Chondrocyte (in vitro differentiated cells): ENCODE measurements around the gene POLN. TPM values are rescaled to one million over a fixed set of nuclear protein-coding genes. Genes with fewer than 3 reads are reported as not detected.

Experiments used
- DNase-seq: peaks from one replicate; pipeline ENCODE4 v3.0.0; 2021; ENCODE audit warnings: mixed read lengths, low spot score
- H3K27ac Mint-ChIP-seq: one replicate; pipeline ENCODE4 v1.8.0; 2021; ENCODE audit warnings: mild to moderate bottlenecking, moderate library complexity, mixed read lengths; ENCODE audit not compliant: unreplicated experiment
- H3K27me3 Mint-ChIP-seq: 2 replicates; pipeline ENCODE4 v1.8.0; 2021; ENCODE audit warnings: low read depth, mixed read lengths
- H3K36me3 Mint-ChIP-seq: 2 replicates; pipeline ENCODE4 v1.8.0; 2021; ENCODE audit warnings: low read depth, mixed read lengths
- H3K4me1 Mint-ChIP-seq: 2 replicates; pipeline ENCODE4 v1.8.0; 2021; ENCODE audit warnings: low read depth, mild to moderate bottlenecking, mixed read lengths
- H3K4me3 Mint-ChIP-seq: one replicate; pipeline ENCODE4 v1.8.0; 2021; ENCODE audit warnings: mild to moderate bottlenecking, moderate library complexity, mixed read lengths; ENCODE audit not compliant: unreplicated experiment
- H3K9me3 Mint-ChIP-seq: 2 replicates; pipeline ENCODE4 v1.8.0; 2021; ENCODE audit warnings: low read depth, mixed read lengths
- total RNA-seq: library from RNA; stranded (reverse); gene quantifications from 3 replicates; pipeline ENCODE4 v1.2.1, GENCODE V29; 2021
- TF ChIP-seq, protein P1 (sequence below): fragments of 200-600 bp; sonication (generic); IDR thresholded peaks from 2 replicates; pipeline ENCODE4 v1.5.0; 2021; ENCODE audit warnings: antibody characterized with exemption, mild to moderate bottlenecking, moderate library complexity

The POLN gene
- total RNA-seq, 1 donor from 2014 or later, result 5.5 TPM

GRCh38 chr4:2062808-2063524 lies 179.0 kb downstream of the POLN start:
- H3K9me3 Mint-ChIP-seq, result no peaks in the 10 kb centered on the region
- H3K27ac Mint-ChIP-seq, result no peak overlapping the region
- H3K27me3 Mint-ChIP-seq, result no peaks in the 10 kb centered on the region
- no peaks in the 10 kb centered on the region for H3K36me3 Mint-ChIP-seq
- no peak overlapping the region for H3K4me3 Mint-ChIP-seq
- no peak for DNase-seq
- H3K4me1 Mint-ChIP-seq, result no peaks in the 10 kb centered on the region
- TF ChIP-seq, protein P1, sequence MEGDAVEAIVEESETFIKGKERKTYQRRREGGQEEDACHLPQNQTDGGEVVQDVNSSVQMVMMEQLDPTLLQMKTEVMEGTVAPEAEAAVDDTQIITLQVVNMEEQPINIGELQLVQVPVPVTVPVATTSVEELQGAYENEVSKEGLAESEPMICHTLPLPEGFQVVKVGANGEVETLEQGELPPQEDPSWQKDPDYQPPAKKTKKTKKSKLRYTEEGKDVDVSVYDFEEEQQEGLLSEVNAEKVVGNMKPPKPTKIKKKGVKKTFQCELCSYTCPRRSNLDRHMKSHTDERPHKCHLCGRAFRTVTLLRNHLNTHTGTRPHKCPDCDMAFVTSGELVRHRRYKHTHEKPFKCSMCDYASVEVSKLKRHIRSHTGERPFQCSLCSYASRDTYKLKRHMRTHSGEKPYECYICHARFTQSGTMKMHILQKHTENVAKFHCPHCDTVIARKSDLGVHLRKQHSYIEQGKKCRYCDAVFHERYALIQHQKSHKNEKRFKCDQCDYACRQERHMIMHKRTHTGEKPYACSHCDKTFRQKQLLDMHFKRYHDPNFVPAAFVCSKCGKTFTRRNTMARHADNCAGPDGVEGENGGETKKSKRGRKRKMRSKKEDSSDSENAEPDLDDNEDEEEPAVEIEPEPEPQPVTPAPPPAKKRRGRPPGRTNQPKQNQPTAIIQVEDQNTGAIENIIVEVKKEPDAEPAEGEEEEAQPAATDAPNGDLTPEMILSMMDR, result no peak

DNA sequence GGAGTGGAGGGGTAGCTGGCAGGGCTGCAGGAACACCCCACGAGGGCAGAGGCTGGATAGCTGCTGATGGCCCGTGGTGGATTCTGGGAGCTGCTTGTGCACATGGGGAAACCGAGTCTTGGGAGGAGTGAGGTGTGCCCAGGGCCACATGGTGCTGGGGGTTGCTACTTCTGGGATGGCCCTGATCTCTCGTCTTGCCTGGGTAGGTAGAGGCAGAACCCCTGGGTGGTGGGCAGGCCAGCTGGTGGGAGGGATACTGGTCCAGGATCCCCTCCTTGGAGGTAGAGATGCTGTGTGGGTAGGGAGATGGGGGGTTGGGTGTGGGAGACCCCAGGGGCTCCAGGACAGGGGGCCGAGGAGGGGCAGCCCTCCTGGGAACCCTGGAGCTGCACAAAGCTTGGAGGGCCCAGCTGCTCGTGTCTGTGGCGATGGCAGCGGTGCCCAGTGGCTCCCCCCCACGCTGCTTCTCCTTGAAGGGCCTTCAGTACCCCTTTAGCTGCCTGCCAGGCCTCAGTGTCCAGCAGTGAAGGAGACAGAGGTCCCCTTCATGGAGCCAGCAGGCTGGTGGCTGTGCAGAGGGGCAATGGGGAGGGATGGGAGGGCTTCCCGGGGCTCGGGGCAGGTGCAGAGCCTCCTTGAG lies 179.6 kb downstream of the POLN start:
- H3K27ac Mint-ChIP-seq, result no peak overlapping the region
- no peaks in the 10 kb centered on the region for H3K36me3 Mint-ChIP-seq
- H3K4me1 Mint-ChIP-seq, result no peaks in the 10 kb centered on the region
- H3K27me3 Mint-ChIP-seq, result peaks cover 6% of the 10 kb centered on the region
- TF ChIP-seq, protein P1, result no peak
- H3K4me3 Mint-ChIP-seq, result no peak overlapping the region
- no peak for DNase-seq
- H3K9me3 Mint-ChIP-seq, result no peaks in the 10 kb centered on the region

DNA sequence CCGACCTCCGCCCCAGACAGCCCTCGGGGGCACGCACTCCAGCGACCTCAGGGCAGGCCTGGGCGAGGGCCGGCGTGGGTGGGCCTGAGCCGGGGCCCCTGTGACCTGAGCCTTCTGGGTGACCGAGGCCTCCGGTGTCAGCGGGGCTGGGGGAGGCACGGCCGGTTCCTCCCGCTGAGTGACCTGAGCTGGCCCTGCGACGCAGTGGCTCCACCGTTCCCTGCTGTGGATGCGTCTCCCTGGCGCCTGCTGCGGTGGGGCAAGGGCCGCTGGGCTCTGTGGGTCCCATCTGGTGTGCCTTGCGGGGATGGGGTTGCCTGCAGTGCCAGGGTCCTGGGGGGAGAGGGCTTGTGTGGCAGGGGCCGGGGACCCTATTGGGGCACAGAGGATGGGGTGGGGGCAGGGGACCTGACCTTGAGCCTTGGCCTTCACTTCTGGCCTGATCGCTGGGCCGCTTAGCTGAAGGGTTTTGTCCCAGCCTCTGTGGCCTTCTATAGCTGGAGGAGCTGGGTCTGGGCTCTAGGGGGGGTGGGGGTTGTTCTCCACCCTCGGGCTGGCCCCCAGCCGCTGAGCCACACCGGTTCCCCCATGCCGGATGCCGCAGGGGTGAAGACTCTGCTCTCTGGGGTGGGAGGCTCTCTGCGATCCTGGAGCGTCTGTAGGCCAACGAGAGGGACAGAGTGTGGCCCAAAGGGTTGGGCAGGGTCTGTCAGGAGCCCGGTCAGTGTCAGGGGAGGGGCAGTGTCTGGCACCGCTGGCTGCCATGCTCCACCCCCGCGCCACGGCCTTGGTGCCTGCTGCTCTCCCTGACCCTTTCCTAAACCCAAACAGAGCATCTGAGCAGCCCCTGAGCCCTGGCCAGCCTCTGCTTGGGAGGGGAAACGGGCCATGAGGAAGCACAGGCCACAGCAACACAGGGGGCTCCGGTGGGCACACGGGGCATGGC lies 180.5 kb downstream of the POLN start:
- H3K36me3 Mint-ChIP-seq, result no peaks in the 10 kb centered on the region
- no peaks in the 10 kb centered on the region for H3K9me3 Mint-ChIP-seq
- no peak overlapping the region for H3K27ac Mint-ChIP-seq
- H3K4me3 Mint-ChIP-seq, result no peak overlapping the region
- no peaks in the 10 kb centered on the region for H3K4me1 Mint-ChIP-seq
- DNase-seq, result no peak
- TF ChIP-seq, protein P1, result no peak
- peaks cover 13% of the 10 kb centered on the region for H3K27me3 Mint-ChIP-seq

GRCh38 chr4:2060611-2061185 lies 181.2 kb downstream of the POLN start:
- Mint-ChIP-seq H3K36me3 (no peaks in the 10 kb centered on the region), H3K9me3 (no peaks in the 10 kb centered on the region), H3K27ac (no peak overlapping the region), H3K4me1 (no peaks in the 10 kb centered on the region), H3K4me3 (no peak overlapping the region), H3K27me3 (peaks cover 19% of the 10 kb centered on the region)
- DNase-seq, result no peak
- TF ChIP-seq, protein P1, result no peak
